Psoas muscle (tissue), 8 donors: Measurements from ENCODE around the gene FRRS1L. TPM values are rescaled to one million over a fixed set of nuclear protein-coding genes. Genes with fewer than 3 reads are reported as not detected.
A peak's percentile ranks its signal among the peaks of the same experiment; 100 is the strongest.

Source experiments
- ATAC-seq, 4 donors: fragments of 200-7000 bp; cut with Tn5 transposase; one replicate each; pipeline ENCODE4 v1.9.1; 2020; ENCODE audit warnings: moderate library complexity in 3 of 4, mild to moderate bottlenecking in 2 of 4
- DNase-seq, 2 donors: peaks; one replicate each; pipeline ENCODE4 v3.0.0-alpha.2; 2020
- H3K27ac ChIP-seq: fragments of 200-600 bp; one replicate; pipeline ENCODE4 v1.8.0; 2022
- H3K27me3 ChIP-seq, 3 donors: fragments of 200-600 bp in 1 of 3; one replicate each; pipeline versions ENCODE4 v1.6.1 to v1.8.0; 2013 to 2022; ENCODE audit warnings: low read length in 2 of 3, mild to moderate bottlenecking in 2 of 3, moderate library complexity in 1 of 3; ENCODE audit not compliant: insufficient read depth in 3 of 3
- H3K36me3 ChIP-seq, 2 donors: fragments of 200-600 bp in 1 of 2; one replicate each; pipeline versions ENCODE4 v1.6.1 to v1.8.0; 2013 to 2022; ENCODE audit warnings: low read depth in 1 of 2, mild to moderate bottlenecking in 1 of 2, moderate library complexity in 1 of 2; ENCODE audit not compliant: insufficient read depth in 1 of 2
- H3K4me1 ChIP-seq: fragments of 200-600 bp; one replicate; pipeline ENCODE4 v1.8.0; 2022
- H3K4me3 ChIP-seq: fragments of 200-600 bp; one replicate; pipeline ENCODE4 v1.8.0; 2022; ENCODE audit warnings: mild to moderate bottlenecking
- H3K9me3 ChIP-seq: fragments of 200-600 bp; one replicate; pipeline ENCODE4 v1.8.0; 2022
- WGBS, 3 donors: extraction: QIAGEN DNeasy Blood & Tissue Kit; methylation state at CpG; one replicate each; pipeline versions ENCODE4 v1.1.6 to v1.1.7; 2013; 5-methylcytosine and 5-hydroxymethylcytosine counted together
- intact Hi-C, 2 donors: fragments of 100-400 bp; cut with DNase I; formaldehyde crosslinking; loops; one replicate each; pipeline versions ENCODE4 v1.11.0 to v1.14.2; 2022
- polyA plus RNA-seq, 3 donors: library from polyadenylated mRNA; stranded (reverse); fragments of 200-250 nt; gene quantifications; one replicate each; pipeline ENCODE4 v1.2.3, GENCODE V29; 2013
- total RNA-seq, 4 donors: library from RNA; stranded (reverse); fragmentation: NEBNext Ultra II Directional in 2 of 4; extraction: Animal tissue kit (Norgen Biotek cat#: 25700) in 2 of 4; gene quantifications; one replicate each; pipeline versions ENCODE4 v1.2.1 to v1.2.4, GENCODE V29; 2021 to 2023
- TF ChIP-seq, protein P1 (sequence below): fragments of 200-600 bp; IDR thresholded peaks from one replicate; pipeline ENCODE4 v1.8.0; 2022; ENCODE audit warnings: antibody characterized with exemption
- donor health status: healthy with polysubstance abuse.
- donor health status: DM: no; HTN: no; CAD: no; lungs with moderate emphysema.
- donor health status: Bipolar disorder and iron deficiency.
- donor health status: healthy.
- donor health status: DM: yes; HTN: yes; CAD: no.
- donor health status: DM: no; HTN: no; CAD: no.
- donor health status: DM: no; HTN: no; CAD: no.
- donor health status: DM: yes; HTN: yes; CAD: no.

The FRRS1L gene
- total and polyA plus RNA-seq, 7 donors: under 0.01 to 0.04 (median 0.01) TPM; not detected in 4

DNA sequence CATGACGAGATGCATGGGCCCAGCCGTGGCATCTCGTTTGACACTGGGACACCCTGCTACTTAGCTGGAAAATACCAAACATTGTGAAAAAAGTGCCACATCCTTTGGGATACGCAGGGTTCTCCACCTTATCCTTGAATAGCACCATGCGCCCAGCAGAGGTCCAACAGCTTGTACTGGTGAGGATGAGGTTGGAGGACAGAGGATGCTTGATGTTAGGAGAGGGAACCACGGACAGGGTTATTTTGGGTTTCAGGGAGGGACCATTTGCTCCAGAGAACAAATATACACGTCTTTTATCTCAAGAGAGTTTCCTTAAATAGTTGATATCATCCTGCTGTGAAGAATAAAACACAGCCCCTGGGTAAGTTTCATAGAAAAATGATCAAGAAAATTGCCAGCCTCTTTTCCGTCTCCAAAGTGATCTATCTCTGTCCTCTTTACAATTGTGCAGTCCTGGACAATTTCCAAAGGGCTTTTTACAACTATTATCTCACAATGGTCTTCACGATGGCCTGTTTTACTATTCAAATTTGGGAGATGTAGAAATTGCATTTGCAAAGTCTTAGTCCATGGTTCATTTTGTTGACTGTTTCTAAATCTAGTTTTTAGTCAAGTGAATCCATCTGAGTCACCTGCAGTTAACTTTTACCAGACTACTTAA is 19.9 kb upstream of the FRRS1L start:
- Histone ChIP-seq H3K9me3 (no peaks in the 10 kb centered on the region), H3K36me3 (no peaks in the 10 kb centered on the region), H3K27ac (no peak overlapping the region), H3K4me1 (no peaks in the 10 kb centered on the region), H3K4me3 (no peak overlapping the region), H3K27me3 (no peaks in the 10 kb centered on the region)
- WGBS, 3 donors: 74 to 77% (median 75%) methylated on average over 9 of the region's 9 CpGs
- TF ChIP-seq, protein P1, sequence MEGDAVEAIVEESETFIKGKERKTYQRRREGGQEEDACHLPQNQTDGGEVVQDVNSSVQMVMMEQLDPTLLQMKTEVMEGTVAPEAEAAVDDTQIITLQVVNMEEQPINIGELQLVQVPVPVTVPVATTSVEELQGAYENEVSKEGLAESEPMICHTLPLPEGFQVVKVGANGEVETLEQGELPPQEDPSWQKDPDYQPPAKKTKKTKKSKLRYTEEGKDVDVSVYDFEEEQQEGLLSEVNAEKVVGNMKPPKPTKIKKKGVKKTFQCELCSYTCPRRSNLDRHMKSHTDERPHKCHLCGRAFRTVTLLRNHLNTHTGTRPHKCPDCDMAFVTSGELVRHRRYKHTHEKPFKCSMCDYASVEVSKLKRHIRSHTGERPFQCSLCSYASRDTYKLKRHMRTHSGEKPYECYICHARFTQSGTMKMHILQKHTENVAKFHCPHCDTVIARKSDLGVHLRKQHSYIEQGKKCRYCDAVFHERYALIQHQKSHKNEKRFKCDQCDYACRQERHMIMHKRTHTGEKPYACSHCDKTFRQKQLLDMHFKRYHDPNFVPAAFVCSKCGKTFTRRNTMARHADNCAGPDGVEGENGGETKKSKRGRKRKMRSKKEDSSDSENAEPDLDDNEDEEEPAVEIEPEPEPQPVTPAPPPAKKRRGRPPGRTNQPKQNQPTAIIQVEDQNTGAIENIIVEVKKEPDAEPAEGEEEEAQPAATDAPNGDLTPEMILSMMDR: no peak
- ATAC-seq: no peak
- intact Hi-C loops: no loop called here
- no peak for DNase-seq

- Histone ChIP-seq H3K27me3 (no peaks in the 10 kb centered on the region), H3K36me3 (no peaks in the 10 kb centered on the region), H3K27ac (no peak overlapping the region), H3K9me3 (no peaks in the 10 kb centered on the region), H3K4me3 (no peak overlapping the region), H3K4me1 (no peaks in the 10 kb centered on the region)
- peak in 2 of 4 donors; percentile 43 to 62 for ATAC-seq
- intact Hi-C loops: loop anchor here in 1 of 2 donors (5.0 kb wide), 1 partner anchor 134 kb away; no protein-coding TSS in a partner anchor
- no peak for DNase-seq
- TF ChIP-seq, protein P1: no peak
- 65 to 69% (median 66%) methylated on average over 13 of the region's 13 CpGs for WGBS, 3 donors
Observed at GRCh38 chr9:109182940-109183798, 16.1 kb upstream of the FRRS1L start.

- no peaks in the 10 kb centered on the region for H3K4me1 ChIP-seq
- no peak overlapping the region for H3K27ac ChIP-seq
- WGBS, 3 donors: 53 to 61% (median 58%) methylated on average over 9 of the region's 9 CpGs
- H3K27me3 ChIP-seq: no peaks in the 10 kb centered on the region
- no peaks in the 10 kb centered on the region for H3K36me3 ChIP-seq
- ATAC-seq: no peak
- H3K9me3 ChIP-seq: no peaks in the 10 kb centered on the region
- no peak overlapping the region for H3K4me3 ChIP-seq
- TF ChIP-seq, protein P1: no peak
- DNase-seq: no peak
- intact Hi-C loops: loop anchor here in 1 of 2 donors (5.0 kb wide), 1 partner anchor 135 kb away; no protein-coding TSS in a partner anchor
Observed at GRCh38 chr9:109182550-109182939, 15.5 kb upstream of the FRRS1L start.

DNA sequence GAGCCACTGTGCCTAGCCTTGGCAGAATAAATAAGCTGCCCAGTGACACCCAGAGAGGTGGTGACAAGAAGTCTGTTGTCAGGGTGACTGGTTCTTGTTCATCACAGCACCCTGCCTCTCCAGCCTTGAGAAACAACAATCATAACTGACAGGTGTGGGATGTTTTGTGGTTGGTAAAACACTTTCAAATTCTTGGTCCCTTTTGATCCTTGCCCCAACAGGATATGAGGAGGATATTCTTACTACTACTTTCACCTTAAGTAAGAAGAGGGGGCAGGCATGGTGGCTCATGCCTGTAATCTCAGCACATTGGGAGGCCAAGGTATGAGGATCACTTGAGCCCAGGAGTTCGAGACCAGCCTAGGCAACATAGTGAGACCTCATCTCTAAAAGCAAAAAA is 14.2 kb upstream of the FRRS1L start:
- TF ChIP-seq, protein P1: no peak
- no peaks in the 10 kb centered on the region for H3K27me3 ChIP-seq
- no peaks in the 10 kb centered on the region for H3K9me3 ChIP-seq
- H3K4me3 ChIP-seq: no peak overlapping the region
- no peaks in the 10 kb centered on the region for H3K4me1 ChIP-seq
- H3K36me3 ChIP-seq: no peaks in the 10 kb centered on the region
- no peak for DNase-seq
- 95 to 100% (median 95%) methylated on average over 1 of the region's 1 CpG for WGBS, 3 donors
- intact Hi-C loops: loop anchor here in 1 of 2 donors (5.0 kb wide), 1 partner anchor 136 kb away; no protein-coding TSS in a partner anchor
- no peak for ATAC-seq
- H3K27ac ChIP-seq: no peak overlapping the region
